Muscle layer of colon (tissue), 2 donors: ENCODE results near the gene CCBE1.

Experiments
- H3K27ac ChIP-seq: one replicate; pipeline ENCODE4 v1.7.0; 2013; ENCODE audit warnings: low read depth, mild to moderate bottlenecking, low read length, moderate library complexity
- H3K27me3 ChIP-seq, 2 donors: one replicate each; pipeline ENCODE4 v1.7.0; 2013; ENCODE audit warnings: low read length in 2 of 2, mild to moderate bottlenecking in 2 of 2; ENCODE audit not compliant: insufficient read depth in 2 of 2, control insufficient read depth in 1 of 2
- H3K36me3 ChIP-seq: one replicate; pipeline ENCODE4 v1.7.0; 2013; ENCODE audit warnings: mild to moderate bottlenecking, low read length; ENCODE audit not compliant: insufficient read depth
- H3K4me1 ChIP-seq: one replicate; pipeline ENCODE4 v1.7.0; 2013; ENCODE audit warnings: mild to moderate bottlenecking, low read length; ENCODE audit not compliant: insufficient read depth
- H3K4me3 ChIP-seq, 2 donors: one replicate each; pipeline ENCODE4 v1.7.0; 2013; ENCODE audit warnings: low read length in 2 of 2, low read depth in 1 of 2, mild to moderate bottlenecking in 1 of 2, moderate library complexity in 1 of 2
- H3K9ac ChIP-seq: one replicate; pipeline ENCODE4 v1.7.0; 2013; ENCODE audit warnings: low read length
- H3K9me3 ChIP-seq: one replicate; pipeline ENCODE4 v1.7.0; 2013; ENCODE audit warnings: mild to moderate bottlenecking, low read length
- donor health status: abdominal sarcoma.
- donor health status: Adenocarcinoma of cecum.

Gene CCBE1

GRCh38 chr18:59696311-59697235 lies 650 bp downstream of the CCBE1 start:
- H3K9me3 ChIP-seq = no peaks in the 10 kb centered on the region
- peak overlapping the region; percentile 88 to 97 for H3K4me3 ChIP-seq
- H3K36me3 ChIP-seq = no peaks in the 10 kb centered on the region
- peaks cover 54% of the 10 kb centered on the region for H3K4me1 ChIP-seq
- H3K9ac ChIP-seq = peak overlapping the region; percentile 79
- H3K27me3 ChIP-seq = no peaks in the 10 kb centered on the region
- peak overlapping the region; percentile 95 for H3K27ac ChIP-seq

DNA sequence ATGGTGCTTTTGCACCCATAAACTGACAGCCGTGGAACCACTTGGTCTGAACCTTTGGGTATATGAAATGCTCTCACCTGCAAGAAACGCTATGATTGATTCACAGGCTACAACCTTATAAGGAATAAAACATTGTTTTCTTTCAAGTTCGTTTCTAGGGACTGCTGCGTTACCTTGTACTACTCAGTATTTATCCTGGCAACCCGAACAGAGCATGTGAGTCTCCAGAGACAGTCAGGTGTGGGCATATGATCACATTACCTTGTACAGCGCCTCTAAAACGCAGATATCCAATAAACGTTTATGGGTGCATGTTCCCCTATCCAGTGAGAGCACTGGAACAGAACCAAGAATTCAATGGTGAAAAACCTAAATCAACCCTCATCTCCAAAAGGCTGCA lies 1.7 kb downstream of the CCBE1 start:
- H3K4me1 ChIP-seq = peaks cover 50% of the 10 kb centered on the region
- no peaks in the 10 kb centered on the region for H3K27me3 ChIP-seq

DNA sequence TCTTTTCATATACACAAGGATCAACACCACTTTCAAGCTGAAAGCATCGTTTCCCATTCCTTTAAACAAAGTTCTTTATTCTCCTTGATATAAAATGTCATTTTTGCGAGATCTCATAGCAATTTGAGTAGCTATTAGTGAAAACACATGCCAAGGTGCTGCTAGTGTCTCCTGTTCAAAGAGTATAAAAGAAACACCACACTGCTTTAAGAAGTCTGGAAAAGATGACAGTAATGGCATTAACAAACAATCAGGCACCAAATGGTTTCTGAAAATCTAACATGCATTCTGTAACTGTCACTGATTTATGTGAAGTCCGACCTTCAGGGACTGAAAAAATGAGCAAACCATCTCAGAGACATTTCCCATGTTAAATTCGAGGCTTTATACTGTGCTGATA lies 2.4 kb downstream of the CCBE1 start:
- peak overlapping the region; percentile 15 to 88 for H3K4me3 ChIP-seq
- peak overlapping the region; percentile 79 for H3K9ac ChIP-seq
- H3K27me3 ChIP-seq = no peaks in the 10 kb centered on the region
- peaks cover 50% of the 10 kb centered on the region for H3K4me1 ChIP-seq
- H3K36me3 ChIP-seq = no peaks in the 10 kb centered on the region
- H3K9me3 ChIP-seq = no peaks in the 10 kb centered on the region
- peak overlapping the region; percentile 95 for H3K27ac ChIP-seq

More for the DNA sequence above, 1.7 kb downstream of the CCBE1 start:
- Histone ChIP-seq H3K36me3 (no peaks in the 10 kb centered on the region), H3K9me3 (no peaks in the 10 kb centered on the region), H3K4me3 (peak overlapping the region; percentile 88 to 97), H3K9ac (peak overlapping the region; percentile 79), H3K27ac (peak overlapping the region; percentile 95)

- Histone ChIP-seq H3K4me1 (peaks cover 42% of the 10 kb centered on the region), H3K27me3 (no peaks in the 10 kb centered on the region), H3K9me3 (no peaks in the 10 kb centered on the region), H3K27ac (peak overlapping the region; percentile 65), H3K4me3 (no peak overlapping the region), H3K9ac (no peak overlapping the region), H3K36me3 (no peaks in the 10 kb centered on the region)
Observed at GRCh38 chr18:59691996-59692395, 5.2 kb downstream of the CCBE1 start.

GRCh38 chr18:59690996-59691395 lies 6.2 kb downstream of the CCBE1 start:
- Histone ChIP-seq H3K4me1 (peaks cover 48% of the 10 kb centered on the region), H3K27me3 (no peaks in the 10 kb centered on the region), H3K4me3 (no peak overlapping the region), H3K9ac (no peak overlapping the region), H3K9me3 (no peaks in the 10 kb centered on the region), H3K36me3 (no peaks in the 10 kb centered on the region), H3K27ac (peak overlapping the region; percentile 65)

- H3K27me3 ChIP-seq = no peaks in the 10 kb centered on the region
- no peak overlapping the region for H3K9ac ChIP-seq
- H3K9me3 ChIP-seq = no peaks in the 10 kb centered on the region
- H3K27ac ChIP-seq = peak overlapping the region; percentile 65
- H3K36me3 ChIP-seq = no peaks in the 10 kb centered on the region
- H3K4me3 ChIP-seq = no peak overlapping the region
- H3K4me1 ChIP-seq = peaks cover 52% of the 10 kb centered on the region
Observed at GRCh38 chr18:59690186-59690982, 6.8 kb downstream of the CCBE1 start.

DNA sequence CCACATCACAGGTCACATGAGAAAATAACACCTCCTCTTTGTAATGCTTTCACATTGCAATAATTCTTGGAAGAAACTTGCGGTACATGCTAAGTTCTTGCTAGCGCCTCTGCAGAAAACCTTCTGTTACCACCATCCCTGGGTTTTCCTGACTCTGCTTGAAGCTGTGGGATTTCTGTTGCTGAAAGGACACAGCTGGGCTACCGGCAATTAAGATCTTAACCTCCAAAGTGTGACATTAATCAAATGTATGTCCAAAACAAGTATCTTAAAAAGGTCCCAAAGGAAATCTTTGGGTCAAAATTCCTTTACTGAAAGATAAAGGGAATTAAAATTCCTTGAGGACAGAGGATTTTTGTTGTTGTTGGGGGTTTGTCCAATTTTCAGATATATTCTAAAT lies 7.5 kb downstream of the CCBE1 start:
- Histone ChIP-seq H3K27me3 (no peaks in the 10 kb centered on the region), H3K4me3 (no peak overlapping the region), H3K9ac (no peak overlapping the region), H3K27ac (no peak overlapping the region), H3K9me3 (no peaks in the 10 kb centered on the region), H3K4me1 (peaks cover 52% of the 10 kb centered on the region), H3K36me3 (no peaks in the 10 kb centered on the region)

DNA sequence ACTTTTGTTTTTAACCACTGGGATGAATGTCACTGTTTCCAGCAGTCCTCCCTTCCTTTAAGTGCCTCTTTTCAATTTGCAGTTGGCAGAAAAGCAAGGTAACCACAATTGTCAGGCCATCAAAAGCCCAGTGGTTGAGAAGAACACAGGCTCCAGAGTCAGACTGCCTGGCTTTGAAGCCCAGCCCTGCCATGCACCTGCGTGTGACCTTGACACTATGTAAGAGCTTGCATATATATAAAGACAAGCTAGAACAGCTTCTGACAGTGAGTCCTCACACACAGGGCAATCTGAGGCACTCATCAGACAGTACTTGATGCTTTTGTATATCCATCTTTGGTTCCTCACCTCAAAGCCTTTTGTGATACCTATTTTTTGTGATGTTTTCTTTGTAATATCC lies 11.0 kb downstream of the CCBE1 start:
- Histone ChIP-seq H3K27me3 (no peaks in the 10 kb centered on the region), H3K4me1 (peaks cover 67% of the 10 kb centered on the region), H3K27ac (peak overlapping the region; percentile 83)

DNA sequence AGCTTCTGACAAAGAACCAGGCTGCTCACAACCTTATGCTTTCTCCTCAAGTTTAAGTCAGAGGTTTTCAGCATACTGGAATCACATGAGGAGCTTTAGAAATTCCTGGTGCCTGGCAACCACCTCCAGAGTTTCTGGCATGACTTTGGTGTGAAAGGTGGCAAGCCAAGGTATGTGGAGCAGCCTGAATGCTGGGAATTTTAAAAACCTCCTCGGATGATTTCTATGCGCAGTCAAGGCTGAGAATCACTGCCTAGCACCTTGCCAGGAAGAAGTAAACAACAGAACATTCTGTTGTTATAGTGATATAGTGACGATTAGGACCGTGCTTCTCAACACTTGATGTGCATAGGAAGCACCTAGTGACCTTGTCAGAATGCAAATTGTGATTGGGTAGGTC lies 11.7 kb downstream of the CCBE1 start:
- H3K9ac ChIP-seq = no peak overlapping the region
- H3K4me3 ChIP-seq = peak overlapping the region in 1 of 2 donors; percentile 44
- H3K27ac ChIP-seq = peak overlapping the region; percentile 83
- H3K36me3 ChIP-seq = no peaks in the 10 kb centered on the region
- no peaks in the 10 kb centered on the region for H3K27me3 ChIP-seq
- H3K4me1 ChIP-seq = peaks cover 70% of the 10 kb centered on the region
- no peaks in the 10 kb centered on the region for H3K9me3 ChIP-seq

More for the DNA sequence above, 11.0 kb downstream of the CCBE1 start:
- no peak overlapping the region for H3K9ac ChIP-seq
- H3K9me3 ChIP-seq = no peaks in the 10 kb centered on the region
- H3K36me3 ChIP-seq = no peaks in the 10 kb centered on the region
- no peak overlapping the region for H3K4me3 ChIP-seq

DNA sequence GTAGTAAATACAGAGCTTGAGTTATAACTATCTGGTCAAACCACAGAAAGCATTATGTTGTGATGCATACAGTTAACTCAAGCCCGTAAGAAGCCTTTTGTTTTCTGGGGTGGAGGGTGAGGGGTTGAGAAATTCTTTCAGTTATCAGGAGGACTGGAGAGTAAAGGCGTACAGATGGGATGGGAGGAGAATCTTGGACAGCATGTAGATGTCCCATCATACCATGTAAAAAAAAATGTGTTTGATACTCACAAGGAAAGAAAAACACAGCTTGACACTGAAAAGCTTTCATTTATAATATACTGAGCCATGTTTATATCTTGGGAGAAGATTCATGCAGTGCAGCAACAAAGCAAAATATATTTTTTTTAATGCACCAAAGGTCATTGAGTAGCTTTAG lies 12.4 kb downstream of the CCBE1 start:
- Histone ChIP-seq H3K9me3 (no peaks in the 10 kb centered on the region), H3K4me3 (peak overlapping the region in 1 of 2 donors; percentile 44), H3K27me3 (no peaks in the 10 kb centered on the region), H3K9ac (no peak overlapping the region), H3K4me1 (peaks cover 68% of the 10 kb centered on the region), H3K36me3 (no peaks in the 10 kb centered on the region), H3K27ac (peak overlapping the region; percentile 83)

GRCh38 chr18:59681521-59682004 lies 15.7 kb downstream of the CCBE1 start:
- Histone ChIP-seq H3K9me3 (no peaks in the 10 kb centered on the region), H3K4me1 (peaks cover 86% of the 10 kb centered on the region), H3K9ac (peak overlapping the region; percentile 28), H3K27ac (peak overlapping the region; percentile 55), H3K27me3 (no peaks in the 10 kb centered on the region), H3K4me3 (no peak overlapping the region), H3K36me3 (no peaks in the 10 kb centered on the region)
